ENCODE data around the gene FBLN1. TPM values are rescaled to one million over a fixed set of nuclear protein-coding genes. Genes with fewer than 3 reads are reported as not detected.

FBLN1 gene
- total RNA-seq, 4 donors from 2014 or later: 131 to 349 (median 293) TPM

GRCh38 chr22:45568213-45568612, 65.5 kb downstream of the FBLN1 start:
- DNase-seq (ENCODE audit: low spot score): no peak
- TF ChIP-seq, protein P1, sequence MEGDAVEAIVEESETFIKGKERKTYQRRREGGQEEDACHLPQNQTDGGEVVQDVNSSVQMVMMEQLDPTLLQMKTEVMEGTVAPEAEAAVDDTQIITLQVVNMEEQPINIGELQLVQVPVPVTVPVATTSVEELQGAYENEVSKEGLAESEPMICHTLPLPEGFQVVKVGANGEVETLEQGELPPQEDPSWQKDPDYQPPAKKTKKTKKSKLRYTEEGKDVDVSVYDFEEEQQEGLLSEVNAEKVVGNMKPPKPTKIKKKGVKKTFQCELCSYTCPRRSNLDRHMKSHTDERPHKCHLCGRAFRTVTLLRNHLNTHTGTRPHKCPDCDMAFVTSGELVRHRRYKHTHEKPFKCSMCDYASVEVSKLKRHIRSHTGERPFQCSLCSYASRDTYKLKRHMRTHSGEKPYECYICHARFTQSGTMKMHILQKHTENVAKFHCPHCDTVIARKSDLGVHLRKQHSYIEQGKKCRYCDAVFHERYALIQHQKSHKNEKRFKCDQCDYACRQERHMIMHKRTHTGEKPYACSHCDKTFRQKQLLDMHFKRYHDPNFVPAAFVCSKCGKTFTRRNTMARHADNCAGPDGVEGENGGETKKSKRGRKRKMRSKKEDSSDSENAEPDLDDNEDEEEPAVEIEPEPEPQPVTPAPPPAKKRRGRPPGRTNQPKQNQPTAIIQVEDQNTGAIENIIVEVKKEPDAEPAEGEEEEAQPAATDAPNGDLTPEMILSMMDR (IDR thresholded peaks at IDR 0.05): no peak
- ATAC-seq (ENCODE audit: low FRiP score): no peak

DNA sequence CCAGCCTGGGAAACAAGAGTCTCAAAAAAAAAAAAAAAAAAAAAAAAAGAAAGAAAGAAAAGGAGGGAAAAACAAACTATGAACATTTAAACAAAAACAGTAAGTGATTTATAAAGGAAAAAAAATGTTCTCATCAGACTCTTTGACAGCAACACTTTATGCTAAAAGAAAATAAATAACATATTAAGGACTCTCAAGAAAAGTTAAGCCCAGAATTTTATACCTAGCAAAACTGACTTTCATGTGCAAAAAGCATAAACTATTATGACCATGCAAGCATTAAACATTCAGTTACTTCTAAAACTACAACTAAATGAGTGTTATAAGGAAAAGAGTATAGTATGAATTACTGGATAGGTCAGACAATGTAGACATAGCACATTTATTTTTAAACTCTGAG, 68.4 kb downstream of the FBLN1 start:
- TF ChIP-seq, protein P1 (IDR thresholded peaks at IDR 0.05): no peak
- ATAC-seq (ENCODE audit: low FRiP score): no peak

DNA sequence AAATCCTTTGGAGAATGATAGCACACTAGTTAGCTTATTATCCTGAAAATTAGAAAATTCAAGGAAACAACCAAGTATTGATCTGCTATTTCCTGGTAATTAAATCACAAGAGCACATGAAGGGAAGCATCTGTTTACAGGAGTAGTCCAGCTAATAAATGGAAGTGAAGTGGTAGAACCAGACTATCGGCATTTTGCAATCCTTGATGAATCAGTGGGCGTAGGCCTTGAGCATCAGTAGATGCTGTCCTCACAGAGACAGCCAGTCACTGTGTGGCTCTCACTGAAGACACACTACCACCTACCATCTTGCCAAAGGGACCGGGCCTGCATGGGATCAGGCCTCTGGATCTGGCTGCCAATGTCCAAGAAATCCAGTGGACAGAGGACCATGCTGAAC, 69.8 kb downstream of the FBLN1 start:
- ATAC-seq (ENCODE audit: low FRiP score) (no peak), DNase-seq (ENCODE audit: low spot score) (no peak)
- TF ChIP-seq, protein P1 (IDR thresholded peaks at IDR 0.05): no peak

More for the DNA sequence above, 68.4 kb downstream of the FBLN1 start:
- no peak for DNase-seq (ENCODE audit: low spot score)

DNA sequence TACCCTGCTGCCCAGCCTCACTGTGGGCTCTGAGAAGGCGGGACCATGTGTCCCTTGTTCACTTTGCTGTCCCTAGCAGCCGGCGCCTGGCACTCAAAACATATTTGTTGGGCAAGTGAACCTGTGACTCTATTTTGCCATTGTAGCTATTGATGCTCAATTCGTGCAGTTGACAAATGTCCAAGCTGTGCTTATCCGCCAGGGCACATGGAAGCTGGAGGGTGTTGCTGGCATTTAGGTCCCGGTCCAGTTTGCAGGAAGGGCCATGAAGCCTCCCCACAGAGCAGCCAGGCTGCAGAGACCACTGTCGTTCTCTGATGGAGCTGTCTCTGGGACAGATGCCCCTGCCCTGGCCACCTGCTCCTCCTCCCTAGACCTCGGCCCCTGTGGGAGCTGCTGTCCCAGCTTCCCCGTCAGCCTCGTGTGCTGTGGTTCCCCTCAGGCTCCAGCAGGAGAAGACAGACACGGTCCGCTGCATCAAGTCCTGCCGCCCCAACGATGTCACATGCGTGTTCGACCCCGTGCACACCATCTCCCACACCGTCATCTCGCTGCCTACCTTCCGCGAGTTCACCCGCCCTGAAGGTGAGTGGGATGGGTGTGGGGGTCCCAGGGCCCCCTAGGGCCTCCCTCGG, 71.5 kb downstream of the FBLN1 start:
- DNase-seq (ENCODE audit: low spot score) (no peak), ATAC-seq (ENCODE audit: low FRiP score) (no peak)
- TF ChIP-seq, protein P1 (IDR thresholded peaks at IDR 0.05): no peak

DNA sequence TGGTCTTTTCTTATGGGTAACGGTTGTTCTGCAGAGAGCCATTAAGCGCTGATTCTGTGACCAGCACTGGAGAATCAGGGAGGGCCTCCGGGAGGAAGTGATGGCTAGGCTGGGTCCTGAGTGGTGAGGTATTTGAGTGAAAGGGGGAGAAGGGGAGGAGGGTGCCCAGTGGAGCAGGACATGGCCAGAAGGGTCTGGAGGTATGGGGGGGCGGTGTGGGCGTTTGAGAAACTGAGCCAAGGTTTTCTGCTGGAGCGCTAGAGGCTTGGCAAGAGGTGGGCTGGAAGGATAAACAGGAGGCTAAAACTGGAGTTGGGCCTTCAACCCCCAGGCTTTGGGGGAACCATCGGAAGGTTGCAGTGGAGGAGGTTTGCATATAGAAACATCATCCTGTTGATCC, 72.5 kb downstream of the FBLN1 start:
- DNase-seq (ENCODE audit: low spot score) (no peak), ATAC-seq (ENCODE audit: low FRiP score) (no peak)
- TF ChIP-seq, protein P1 (IDR thresholded peaks at IDR 0.05): no peak

- DNase-seq (ENCODE audit: low spot score) (no peak), ATAC-seq (ENCODE audit: low FRiP score) (no peak)
- TF ChIP-seq, protein P1 (IDR thresholded peaks at IDR 0.05): no peak
Measured at GRCh38 chr22:45575607-45576272, 73.1 kb downstream of the FBLN1 start.

GRCh38 chr22:45576273-45576625, 73.6 kb downstream of the FBLN1 start:
- DNase-seq (ENCODE audit: low spot score): no peak
- ATAC-seq (ENCODE audit: low FRiP score): no peak
- TF ChIP-seq, protein P1 (IDR thresholded peaks at IDR 0.05): no peak
